Fibroblast of lung (primary cell): ENCODE measurements around the gene ZNF862. TPM values are rescaled to one million over a fixed set of nuclear protein-coding genes. Genes with fewer than 3 reads are reported as not detected.

Experiments used
- DNase-seq, 2 donors: peaks; one replicate each; pipeline versions ENCODE4 v3.0.0 to v3.0.0-alpha.2; 2010; ENCODE audit warnings: low read depth in 2 of 2
- H2AFZ ChIP-seq: 2 replicates; pipeline ENCODE4 v1.5.1; 2012; ENCODE audit warnings: low read length, control low read depth, inconsistent platforms
- H3K27ac ChIP-seq: 2 replicates; pipeline ENCODE4 v1.5.1; 2011; ENCODE audit warnings: low read length, control low read depth; ENCODE audit not compliant: insufficient read depth
- H3K27me3 ChIP-seq: 2 replicates; pipeline ENCODE4 v1.5.1; 2011; ENCODE audit warnings: mild to moderate bottlenecking, low read length; ENCODE audit not compliant: control insufficient read depth, insufficient read depth
- H3K36me3 ChIP-seq: 2 replicates; pipeline ENCODE4 v1.5.1; 2011; ENCODE audit warnings: low read length; ENCODE audit not compliant: control insufficient read depth, insufficient read depth
- H3K4me1 ChIP-seq: 2 replicates; pipeline ENCODE4 v1.5.1; 2011; ENCODE audit warnings: low read length; ENCODE audit not compliant: control insufficient read depth, insufficient read depth; ENCODE audit errors: extremely low read depth
- H3K4me2 ChIP-seq: 2 replicates; pipeline ENCODE4 v1.5.1; 2011; ENCODE audit warnings: low read length, control low read depth; ENCODE audit not compliant: insufficient read depth; ENCODE audit errors: extremely low read depth
- H3K4me3 ChIP-seq, 4 experiments: fragments of 200-600 bp in 1 of 4; sonication (generic) in 1 of 4; replicated peaks in 1 of 4; 2 replicates each; pipeline ENCODE4 v1.5.1; 2011 to 2016; ENCODE audit warnings: low read length in 4 of 4, low read depth in 3 of 4, mild to moderate bottlenecking in 3 of 4, control low read depth in 2 of 4, inconsistent platforms in 1 of 4, mixed read lengths in 1 of 4; ENCODE audit not compliant: insufficient read depth in 1 of 4; ENCODE audit errors: control extremely low read depth in 1 of 4
- H3K79me2 ChIP-seq: 2 replicates; pipeline ENCODE4 v1.5.1; 2012; ENCODE audit warnings: mild to moderate bottlenecking, low read length, inconsistent platforms; ENCODE audit not compliant: control insufficient read depth, insufficient read depth
- H3K9ac ChIP-seq: 2 replicates; pipeline ENCODE4 v1.5.1; 2011; ENCODE audit warnings: mild to moderate bottlenecking, low read length, control low read depth; ENCODE audit not compliant: insufficient read depth
- H3K9me3 ChIP-seq: 2 replicates; pipeline ENCODE4 v1.5.1; 2012; ENCODE audit warnings: low read depth, low read length; ENCODE audit not compliant: control insufficient read depth, insufficient read depth
- H4K20me1 ChIP-seq: 2 replicates; pipeline ENCODE4 v1.5.1; 2011; ENCODE audit warnings: low read length; ENCODE audit not compliant: control insufficient read depth, insufficient read depth; ENCODE audit errors: extremely low read depth
- EZH2 ChIP-seq: IDR thresholded peaks from 2 replicates; pipeline ENCODE4 v1.5.1; 2012; ENCODE audit warnings: low read length, control low read depth, mild to moderate bottlenecking; ENCODE audit errors: missing control alignments
- polyA plus RNA-seq, 2 donors: library from polyadenylated mRNA; depleted of rRNA in 1 of 2; stranded (reverse) in 1 of 2; unstranded in 1 of 2; fragments of >200 nt; gene quantifications; 2 replicates each; pipeline ENCODE4 v1.2.1, GENCODE V29; 2011 to 2012; ENCODE audit warnings: missing spikeins in 1 of 2
- total RNA-seq: library from RNA; depleted of rRNA; stranded (reverse); fragments of >200 nt; gene quantifications from 2 replicates; pipeline ENCODE4 v1.2.1, GENCODE V29; 2014
- TF ChIP-seq, protein P1 (sequence below), 2 donors: IDR thresholded peaks in 1 of 2; conservative IDR thresholded peaks in 1 of 2; 1 replicate in 1 of 2; 2 replicates in 1 of 2; pipeline ENCODE4 v1.5.1; 2011 to 2012; ENCODE audit warnings: low read length in 2 of 2, control low read depth in 1 of 2, inconsistent platforms in 1 of 2, low read depth in 1 of 2, mild to moderate bottlenecking in 1 of 2

The ZNF862 gene
- total and polyA plus RNA-seq, 2 donors (not counting 1 experiment from before 2014, with no cell fraction given): 4.7 to 10.9 TPM

GRCh38 chr7:149790754-149791360 is 47.3 kb upstream of the ZNF862 start:
- TF ChIP-seq, protein P1, sequence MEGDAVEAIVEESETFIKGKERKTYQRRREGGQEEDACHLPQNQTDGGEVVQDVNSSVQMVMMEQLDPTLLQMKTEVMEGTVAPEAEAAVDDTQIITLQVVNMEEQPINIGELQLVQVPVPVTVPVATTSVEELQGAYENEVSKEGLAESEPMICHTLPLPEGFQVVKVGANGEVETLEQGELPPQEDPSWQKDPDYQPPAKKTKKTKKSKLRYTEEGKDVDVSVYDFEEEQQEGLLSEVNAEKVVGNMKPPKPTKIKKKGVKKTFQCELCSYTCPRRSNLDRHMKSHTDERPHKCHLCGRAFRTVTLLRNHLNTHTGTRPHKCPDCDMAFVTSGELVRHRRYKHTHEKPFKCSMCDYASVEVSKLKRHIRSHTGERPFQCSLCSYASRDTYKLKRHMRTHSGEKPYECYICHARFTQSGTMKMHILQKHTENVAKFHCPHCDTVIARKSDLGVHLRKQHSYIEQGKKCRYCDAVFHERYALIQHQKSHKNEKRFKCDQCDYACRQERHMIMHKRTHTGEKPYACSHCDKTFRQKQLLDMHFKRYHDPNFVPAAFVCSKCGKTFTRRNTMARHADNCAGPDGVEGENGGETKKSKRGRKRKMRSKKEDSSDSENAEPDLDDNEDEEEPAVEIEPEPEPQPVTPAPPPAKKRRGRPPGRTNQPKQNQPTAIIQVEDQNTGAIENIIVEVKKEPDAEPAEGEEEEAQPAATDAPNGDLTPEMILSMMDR (conservative IDR thresholded peaks at IDR 0.05 in 1 of 2, IDR thresholded peaks at IDR 0.05 in 1 of 2; ENCODE audit: low read depth in 1 of 2, low read length in 2 of 2): no peak
- TF ChIP-seq EZH2: no peak
- H3K36me3 ChIP-seq: no peaks in the 10 kb centered on the region

GRCh38 chr7:149791411-149792219 is 46.6 kb upstream of the ZNF862 start:
- Histone ChIP-seq H3K79me2 (no peaks in the 10 kb centered on the region), H3K9ac (no peak overlapping the region), H3K4me1 (no peaks in the 10 kb centered on the region), H3K9me3 (no peaks in the 10 kb centered on the region), H3K4me3 (no peak overlapping the region), H2AFZ (no peak overlapping the region), H3K36me3 (no peaks in the 10 kb centered on the region), H3K27ac (no peak overlapping the region), H3K4me2 (no peak overlapping the region), H4K20me1 (no peaks in the 10 kb centered on the region), H3K27me3 (peaks cover 6% of the 10 kb centered on the region)
- TF ChIP-seq, protein P1 (conservative IDR thresholded peaks at IDR 0.05 in 1 of 2, IDR thresholded peaks at IDR 0.05 in 1 of 2; ENCODE audit: low read depth in 1 of 2, low read length in 2 of 2): no peak
- no peak for TF ChIP-seq EZH2
- no peak for DNase-seq

More at GRCh38 chr7:149790754-149791360, 47.3 kb upstream of the ZNF862 start:
- H3K4me3 ChIP-seq: no peak overlapping the region
- no peak overlapping the region for H3K9ac ChIP-seq
- H2AFZ ChIP-seq: no peak overlapping the region
- DNase-seq: no peak
- no peaks in the 10 kb centered on the region for H4K20me1 ChIP-seq
- no peaks in the 10 kb centered on the region for H3K9me3 ChIP-seq
- H3K27ac ChIP-seq: no peak overlapping the region
- no peak overlapping the region for H3K4me2 ChIP-seq
- no peaks in the 10 kb centered on the region for H3K4me1 ChIP-seq
- H3K27me3 ChIP-seq: peaks cover 6% of the 10 kb centered on the region
- H3K79me2 ChIP-seq: no peaks in the 10 kb centered on the region

GRCh38 chr7:149792220-149792595 is 46.0 kb upstream of the ZNF862 start:
- H3K79me2 ChIP-seq: no peaks in the 10 kb centered on the region
- H2AFZ ChIP-seq: no peak overlapping the region
- H4K20me1 ChIP-seq: no peaks in the 10 kb centered on the region
- H3K9ac ChIP-seq: no peak overlapping the region
- peaks cover 6% of the 10 kb centered on the region for H3K27me3 ChIP-seq
- H3K9me3 ChIP-seq: no peaks in the 10 kb centered on the region
- no peak for TF ChIP-seq EZH2
- TF ChIP-seq, protein P1 (conservative IDR thresholded peaks at IDR 0.05 in 1 of 2, IDR thresholded peaks at IDR 0.05 in 1 of 2; ENCODE audit: low read depth in 1 of 2, low read length in 2 of 2): no peak
- no peak overlapping the region for H3K4me2 ChIP-seq
- H3K4me3 ChIP-seq: no peak overlapping the region
- no peak overlapping the region for H3K27ac ChIP-seq
- no peaks in the 10 kb centered on the region for H3K36me3 ChIP-seq
- no peaks in the 10 kb centered on the region for H3K4me1 ChIP-seq
- DNase-seq: no peak
